GM18517 (cell line): Measurements from ENCODE around the gene ITGB6.
A peak's percentile ranks its signal among the peaks of the same experiment; 100 is the strongest.

Source experiments
- ATAC-seq: cut with Tn5 transposase; IDR thresholded peaks from one replicate; pipeline ENCODE4 v1.9.1; 2021; ENCODE audit warnings: mild to moderate bottlenecking, moderate library complexity; ENCODE audit not compliant: unreplicated experiment

Gene ITGB6, protein sequence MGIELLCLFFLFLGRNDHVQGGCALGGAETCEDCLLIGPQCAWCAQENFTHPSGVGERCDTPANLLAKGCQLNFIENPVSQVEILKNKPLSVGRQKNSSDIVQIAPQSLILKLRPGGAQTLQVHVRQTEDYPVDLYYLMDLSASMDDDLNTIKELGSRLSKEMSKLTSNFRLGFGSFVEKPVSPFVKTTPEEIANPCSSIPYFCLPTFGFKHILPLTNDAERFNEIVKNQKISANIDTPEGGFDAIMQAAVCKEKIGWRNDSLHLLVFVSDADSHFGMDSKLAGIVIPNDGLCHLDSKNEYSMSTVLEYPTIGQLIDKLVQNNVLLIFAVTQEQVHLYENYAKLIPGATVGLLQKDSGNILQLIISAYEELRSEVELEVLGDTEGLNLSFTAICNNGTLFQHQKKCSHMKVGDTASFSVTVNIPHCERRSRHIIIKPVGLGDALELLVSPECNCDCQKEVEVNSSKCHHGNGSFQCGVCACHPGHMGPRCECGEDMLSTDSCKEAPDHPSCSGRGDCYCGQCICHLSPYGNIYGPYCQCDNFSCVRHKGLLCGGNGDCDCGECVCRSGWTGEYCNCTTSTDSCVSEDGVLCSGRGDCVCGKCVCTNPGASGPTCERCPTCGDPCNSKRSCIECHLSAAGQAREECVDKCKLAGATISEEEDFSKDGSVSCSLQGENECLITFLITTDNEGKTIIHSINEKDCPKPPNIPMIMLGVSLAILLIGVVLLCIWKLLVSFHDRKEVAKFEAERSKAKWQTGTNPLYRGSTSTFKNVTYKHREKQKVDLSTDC

DNA sequence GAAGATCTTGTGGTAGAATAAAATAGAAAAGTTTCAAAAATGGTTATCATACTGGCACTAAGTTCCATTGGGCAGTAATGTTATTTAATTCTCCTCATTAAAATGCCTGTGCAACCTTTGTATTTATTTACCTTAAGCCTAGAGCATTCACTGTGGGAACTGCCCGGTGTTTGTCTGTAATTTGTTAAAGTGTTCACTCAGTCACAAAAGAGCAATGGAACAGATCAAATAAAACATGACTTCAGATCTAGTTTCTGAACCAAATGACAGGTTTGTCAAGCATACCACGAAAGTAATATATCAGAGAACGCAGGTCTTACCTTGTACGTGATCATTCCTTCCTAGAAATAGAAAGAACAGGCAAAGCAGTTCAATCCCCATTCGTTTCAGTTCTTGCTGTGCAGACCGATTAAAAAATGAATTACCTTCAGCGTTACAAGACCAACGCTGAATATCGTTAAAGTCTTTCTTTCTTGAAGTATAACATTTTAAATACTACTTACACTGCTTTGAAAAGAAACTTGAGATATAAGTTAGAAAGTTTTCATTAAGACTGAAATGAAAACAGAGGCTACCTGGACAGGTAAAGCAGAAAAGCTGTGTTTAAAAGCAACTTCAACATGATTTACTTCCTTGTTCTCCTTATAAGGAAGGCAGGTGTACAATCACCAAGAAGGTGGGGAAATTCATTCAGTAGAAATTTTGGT lies at the start of gene ITGB6:
ITGB6 (minus strand) TSS at position 590 of the 707 bp plus-strand sequence; CDS start at position 381, 209 bp downstream.
- no peak for ATAC-seq

DNA sequence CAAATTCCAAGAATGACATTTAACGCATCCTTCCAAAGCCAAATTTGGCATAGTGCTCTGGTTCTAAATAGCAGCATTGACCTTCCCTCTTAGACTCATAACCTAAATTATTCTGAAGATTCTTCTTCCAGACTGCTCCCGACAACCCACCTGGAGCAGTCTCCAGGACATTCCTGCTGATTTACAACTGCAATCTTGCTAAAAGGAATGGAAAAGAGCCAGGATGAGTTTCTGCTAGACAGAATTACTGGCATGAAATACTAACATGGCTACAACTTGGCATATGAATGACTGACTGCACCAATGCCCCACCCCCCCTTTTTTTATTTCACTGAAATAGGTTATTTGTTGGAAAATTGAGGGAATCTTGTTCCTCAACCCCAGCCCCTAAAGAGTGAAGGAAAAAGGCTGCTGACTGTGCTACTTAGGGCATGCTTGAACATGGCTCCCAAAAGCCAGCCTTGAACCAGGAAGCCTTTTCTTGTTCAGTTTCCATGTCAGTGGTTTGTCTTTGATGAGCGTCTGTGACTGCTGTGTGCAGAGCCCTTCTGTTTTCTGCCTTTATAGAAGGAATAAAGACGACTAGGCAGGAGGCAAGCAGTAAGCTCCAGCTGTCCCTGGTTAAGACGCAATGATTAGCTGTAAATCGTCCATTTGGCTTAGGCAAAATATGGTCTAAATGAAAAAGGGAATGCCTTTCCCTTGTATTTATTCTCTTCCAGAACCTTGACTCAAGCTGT lies 47.4 kb upstream of the ITGB6 start:
- ATAC-seq: no peak

DNA sequence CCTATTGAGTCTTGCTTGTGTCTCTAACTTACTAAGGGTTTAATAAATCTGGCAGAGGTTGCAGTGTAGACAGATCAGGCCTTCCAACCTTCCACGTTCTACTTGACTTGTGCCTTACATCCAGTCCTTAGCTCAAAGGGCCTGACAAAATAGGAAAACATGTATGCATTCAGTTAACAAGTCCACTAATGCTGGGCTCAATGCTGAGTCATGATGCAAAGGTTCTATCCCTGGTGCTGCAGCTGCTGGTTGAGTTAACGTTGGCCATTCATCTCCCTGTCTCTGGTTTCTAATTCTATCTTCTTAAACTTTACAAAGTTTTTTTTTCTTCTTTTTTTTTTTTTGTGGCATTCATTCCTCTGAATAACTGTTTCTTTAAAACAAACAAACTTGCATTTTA lies 46.3 kb upstream of the ITGB6 start:
- no peak for ATAC-seq

DNA sequence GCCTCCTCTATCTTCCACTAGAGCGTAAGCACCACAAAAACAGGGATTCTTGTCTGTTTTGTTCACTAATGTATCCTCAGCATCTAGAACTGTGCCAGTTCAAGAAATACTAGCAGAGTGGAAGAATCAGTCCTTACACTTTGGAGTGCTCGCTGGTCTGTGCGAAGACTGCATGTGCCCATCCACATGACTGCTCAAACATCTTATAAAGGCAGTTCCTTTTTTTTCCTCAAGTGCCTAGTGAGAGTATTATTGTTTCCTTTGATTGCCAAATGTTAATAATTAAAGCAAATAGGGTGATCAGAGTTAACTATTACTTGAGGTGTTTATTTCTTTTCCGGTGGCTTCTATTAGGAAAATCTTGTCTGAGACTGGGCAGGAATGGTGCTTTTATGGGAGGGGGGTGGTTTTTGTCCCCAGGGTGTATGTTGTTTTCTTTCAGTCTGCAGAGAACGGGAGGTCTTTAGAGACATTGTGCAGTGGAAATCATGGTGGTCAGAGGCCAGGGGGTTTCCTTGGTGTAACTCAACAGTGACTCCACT lies 45.6 kb upstream of the ITGB6 start:
- ATAC-seq: no peak

DNA sequence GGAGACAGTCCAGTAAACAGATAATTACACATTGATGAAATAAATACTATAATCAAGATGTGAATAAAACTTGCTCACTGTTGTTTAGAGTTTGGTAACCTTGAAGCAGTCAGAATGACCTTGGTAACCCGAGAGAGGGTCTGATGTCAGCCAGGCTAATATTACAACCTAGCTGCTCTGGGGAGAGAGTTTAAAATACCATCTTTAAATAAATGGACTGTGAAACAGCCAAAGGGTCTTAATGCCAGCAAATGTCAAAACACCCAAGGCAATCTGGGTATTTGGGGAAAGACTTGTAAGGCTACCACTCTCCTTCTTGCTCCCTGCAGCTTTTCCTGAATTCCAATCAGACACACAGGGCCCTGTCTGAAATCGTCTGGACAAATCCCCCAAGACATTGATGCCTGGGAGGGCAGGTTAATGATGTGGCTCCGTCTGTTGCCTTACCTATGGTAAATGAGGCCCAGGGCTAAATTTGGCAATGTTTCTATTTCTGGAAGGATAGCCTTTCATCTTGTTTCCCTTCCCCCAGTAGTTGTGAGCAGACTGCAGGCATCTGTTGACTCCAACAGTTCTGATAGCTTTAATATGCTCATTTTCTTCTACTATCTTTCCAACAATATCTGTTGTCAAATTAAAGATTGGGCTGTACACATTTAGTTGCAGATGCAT lies 43.0 kb upstream of the ITGB6 start:
- no peak for ATAC-seq

DNA sequence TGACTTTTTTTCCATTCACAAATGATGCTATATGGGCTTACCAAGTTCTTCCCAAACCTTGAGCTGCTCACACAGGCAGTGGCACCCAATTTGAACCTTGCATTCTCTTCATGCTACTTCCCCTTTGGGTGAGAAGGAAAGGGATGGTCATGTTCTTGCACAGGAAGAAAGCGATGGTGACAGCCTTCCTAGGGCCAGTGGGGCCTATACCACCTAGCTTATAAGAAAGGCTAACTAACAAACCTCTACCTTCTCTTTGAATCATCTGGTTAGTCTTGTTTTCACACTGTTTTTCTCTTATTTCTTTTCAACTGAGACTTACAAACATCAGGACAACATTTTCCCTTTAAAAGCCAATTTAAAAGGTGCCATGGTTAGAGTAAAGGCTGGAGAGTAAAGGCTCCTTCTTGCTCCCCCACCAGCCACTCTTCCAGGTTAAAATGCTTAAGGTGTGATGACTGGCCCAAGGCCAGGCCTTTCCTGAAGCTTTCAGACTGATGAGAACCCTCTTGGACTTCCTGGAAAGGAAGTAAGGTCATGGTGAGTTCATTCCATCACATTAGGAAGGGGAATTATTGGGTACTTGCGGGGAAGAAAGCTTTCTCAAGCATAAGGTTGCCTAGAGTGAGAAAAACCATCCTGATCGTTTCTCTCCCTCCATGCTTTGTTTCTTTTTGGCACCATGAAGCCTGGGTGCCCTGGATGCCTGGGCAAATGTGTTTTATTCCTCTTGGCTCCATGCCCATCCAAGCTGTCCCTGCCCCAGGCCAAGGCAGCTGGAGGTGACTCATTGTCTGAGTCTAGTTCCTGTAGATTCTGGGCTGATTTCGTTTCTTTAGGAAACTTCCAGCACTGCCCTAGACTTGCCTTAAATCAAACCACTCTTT lies 41.4 kb upstream of the ITGB6 start:
- no peak for ATAC-seq

DNA sequence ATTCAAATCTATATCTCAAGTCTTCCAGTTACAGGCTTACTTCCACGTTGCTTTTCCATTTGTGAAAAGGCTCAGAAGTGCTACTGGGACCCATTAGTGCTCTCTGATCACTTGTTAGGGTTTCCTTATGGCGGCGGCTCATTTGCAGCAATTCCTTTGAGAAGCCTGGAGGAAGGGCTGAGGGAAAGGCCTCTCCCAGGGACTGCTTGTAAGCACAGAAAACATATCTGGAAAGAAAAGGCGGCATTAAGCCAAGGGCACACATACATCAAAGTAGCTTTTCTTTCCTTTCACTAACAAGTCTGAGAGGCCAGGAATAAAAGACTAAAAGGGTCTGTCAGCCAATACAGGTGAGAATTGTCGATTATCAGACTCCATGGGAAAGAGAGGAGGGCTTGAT lies 39.4 kb upstream of the ITGB6 start:
- ATAC-seq: no peak

DNA sequence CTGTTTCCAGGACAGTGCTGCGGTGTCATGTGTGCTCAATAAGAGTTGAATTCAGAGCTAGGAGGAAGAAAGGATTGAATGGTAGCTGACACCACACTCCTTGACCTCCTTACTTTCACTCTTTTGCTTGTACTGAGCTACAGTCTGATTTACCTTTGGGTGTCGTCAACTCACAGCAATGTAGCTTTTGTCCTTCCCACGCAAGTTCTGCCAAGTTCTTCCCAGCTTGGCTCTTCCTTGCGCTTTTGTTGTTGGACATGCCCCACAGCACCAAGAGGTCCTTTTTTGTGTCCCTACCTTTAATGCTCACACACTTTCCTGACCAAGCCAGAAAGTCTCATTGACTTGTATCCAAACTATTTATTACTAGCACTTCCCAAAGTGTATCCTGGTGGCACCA lies 38.3 kb upstream of the ITGB6 start:
- ATAC-seq: no peak

DNA sequence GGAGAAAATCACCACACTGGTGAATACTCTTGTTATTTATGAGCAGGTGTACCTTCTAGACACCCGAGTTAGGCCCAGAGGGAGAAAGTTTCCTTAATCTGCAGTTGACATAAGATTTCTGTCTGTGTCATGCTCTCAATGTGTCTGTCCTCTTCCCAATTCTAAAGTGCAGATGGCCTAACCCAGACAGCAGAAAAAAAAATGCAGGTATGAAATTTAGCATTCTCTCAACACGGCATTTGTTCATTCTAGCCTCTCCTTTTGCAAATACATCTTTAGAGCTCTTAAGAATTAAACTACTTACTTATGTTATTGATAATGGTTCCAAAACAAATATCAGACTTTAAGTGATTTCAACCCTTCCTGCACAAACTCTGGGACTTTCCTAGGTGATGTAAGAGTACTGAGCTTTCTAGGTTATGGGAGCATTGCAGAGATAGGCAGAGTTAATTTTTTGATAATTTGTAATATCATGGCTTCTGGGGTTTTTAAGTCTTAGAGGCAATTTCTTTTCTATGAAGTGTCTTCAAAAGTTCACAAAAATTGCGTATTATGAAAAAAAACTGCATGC lies 32.9 kb upstream of the ITGB6 start:
- ATAC-seq: no peak

DNA sequence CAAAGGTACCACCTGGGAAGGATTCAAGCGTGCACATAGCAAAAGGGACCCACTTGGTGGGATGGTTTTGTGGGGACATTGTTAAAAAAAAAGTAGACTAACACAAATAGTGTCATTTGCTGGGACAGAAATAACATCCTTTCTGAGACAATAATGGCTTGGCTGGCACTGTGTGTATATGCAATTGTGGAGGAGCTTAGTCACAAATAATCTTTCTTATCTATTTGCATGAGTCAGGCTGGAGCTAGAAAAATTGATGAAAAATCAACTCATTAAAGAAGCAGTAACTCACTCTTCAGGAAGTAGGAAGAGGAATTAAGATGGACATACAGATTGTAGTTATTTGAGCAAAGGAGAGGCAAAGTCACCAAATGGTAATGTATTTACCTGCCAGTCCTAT lies 29.5 kb upstream of the ITGB6 start:
- ATAC-seq: no peak

DNA sequence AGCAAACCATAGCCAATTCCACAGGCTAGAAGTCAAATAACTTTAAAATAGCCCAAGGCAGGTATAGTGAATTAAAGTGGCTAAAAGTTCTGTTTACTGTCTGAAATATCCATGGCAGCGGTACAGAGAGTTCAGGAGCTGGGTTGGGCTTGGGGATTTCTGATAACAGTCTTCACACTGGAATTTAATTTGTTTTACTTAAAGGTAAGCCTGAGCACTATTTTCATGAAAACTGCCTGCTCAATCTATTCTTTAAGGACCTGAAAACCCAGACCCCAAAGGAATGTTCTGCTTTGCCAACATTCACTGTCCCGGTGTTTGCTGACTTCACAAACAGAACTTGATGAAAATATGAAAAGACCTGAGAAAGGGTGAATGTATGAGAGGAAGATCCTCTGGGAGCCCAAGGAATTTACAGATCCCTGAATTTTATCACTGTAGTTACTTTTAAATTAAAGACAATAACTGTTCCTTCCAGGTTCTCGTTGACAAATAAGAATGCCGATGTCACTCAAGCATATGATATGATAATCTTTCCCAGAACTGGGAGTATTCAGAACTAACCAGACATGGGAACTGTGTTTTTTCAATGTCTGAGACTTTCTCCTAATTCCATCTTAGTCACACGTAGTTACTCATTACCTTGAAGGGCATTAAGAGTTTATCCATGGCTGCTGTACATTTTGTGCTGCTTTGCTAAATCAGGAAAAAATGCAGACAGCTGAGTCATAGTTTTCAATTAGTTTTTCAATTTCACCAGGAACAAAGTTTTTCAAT lies 28.3 kb upstream of the ITGB6 start:
- ATAC-seq: no peak

DNA sequence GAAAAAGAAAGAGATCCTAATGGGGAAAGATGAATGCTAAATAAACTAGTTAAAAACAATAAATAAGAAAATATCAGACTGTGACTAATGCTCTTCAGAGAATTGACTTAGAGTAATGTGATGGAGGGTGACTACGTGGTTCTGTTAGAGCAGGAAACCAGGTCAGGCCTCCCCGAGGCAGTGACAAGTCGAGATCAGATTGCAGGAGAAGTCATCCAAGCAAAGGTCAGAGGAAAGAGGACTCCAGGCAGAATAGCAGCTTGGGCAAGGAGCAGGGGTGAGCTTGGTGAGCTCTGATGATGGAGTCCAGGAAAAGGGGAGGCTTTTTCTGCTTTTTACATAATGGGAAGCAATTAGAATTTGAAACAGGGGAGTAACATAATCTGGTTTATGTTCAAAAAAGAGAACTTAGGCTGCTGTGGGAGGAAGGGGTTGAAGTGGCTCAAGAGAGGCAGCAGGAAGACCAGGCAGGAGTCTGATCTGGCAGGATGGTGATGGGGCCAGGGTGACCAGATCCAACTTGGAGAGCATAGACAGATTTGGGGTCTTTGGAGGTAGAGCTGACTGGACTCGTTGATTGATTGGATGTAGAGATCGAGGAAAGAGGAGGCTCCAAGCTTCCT lies 27.3 kb upstream of the ITGB6 start:
- no peak for ATAC-seq

DNA sequence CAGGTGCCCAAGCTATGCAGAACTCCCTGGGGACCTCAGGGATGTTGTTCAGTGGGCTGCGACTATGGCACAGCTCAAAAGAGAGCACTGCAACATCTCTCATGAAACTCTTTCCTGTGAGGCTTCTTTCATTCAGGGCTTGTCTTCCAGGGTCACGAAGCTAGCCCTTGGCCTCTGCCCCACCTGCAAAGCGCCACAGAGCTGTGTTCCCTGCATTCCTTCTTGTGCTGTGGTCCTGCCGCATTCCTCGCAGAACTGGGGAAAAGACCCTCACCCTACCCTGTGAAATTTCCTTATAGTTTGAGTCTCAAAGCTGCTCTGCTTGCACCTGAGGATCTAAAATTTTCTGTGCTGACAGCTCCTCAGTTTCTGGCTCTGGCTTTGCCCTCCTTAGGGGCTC lies 26.3 kb upstream of the ITGB6 start:
- ATAC-seq: no peak

DNA sequence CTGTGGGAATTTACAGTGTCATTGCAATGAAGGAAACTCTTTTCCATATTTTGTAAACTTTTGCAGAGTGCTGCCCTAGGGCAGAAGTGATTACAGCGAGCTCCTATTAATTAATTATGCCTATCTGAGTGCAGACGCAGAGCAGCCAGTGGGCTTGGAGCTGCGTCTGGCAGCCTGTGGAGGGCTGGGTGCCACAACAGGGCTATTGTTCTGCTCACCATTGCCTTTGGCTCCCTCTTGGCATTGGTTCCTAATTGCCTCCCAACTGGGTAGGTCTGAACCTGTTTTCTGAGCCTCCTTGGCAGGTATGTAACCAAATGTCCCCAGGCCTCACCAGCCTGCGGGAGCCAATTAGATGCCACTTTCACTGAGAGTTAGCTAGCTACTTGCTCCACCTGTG lies 25.6 kb upstream of the ITGB6 start:
- ATAC-seq: no peak

DNA sequence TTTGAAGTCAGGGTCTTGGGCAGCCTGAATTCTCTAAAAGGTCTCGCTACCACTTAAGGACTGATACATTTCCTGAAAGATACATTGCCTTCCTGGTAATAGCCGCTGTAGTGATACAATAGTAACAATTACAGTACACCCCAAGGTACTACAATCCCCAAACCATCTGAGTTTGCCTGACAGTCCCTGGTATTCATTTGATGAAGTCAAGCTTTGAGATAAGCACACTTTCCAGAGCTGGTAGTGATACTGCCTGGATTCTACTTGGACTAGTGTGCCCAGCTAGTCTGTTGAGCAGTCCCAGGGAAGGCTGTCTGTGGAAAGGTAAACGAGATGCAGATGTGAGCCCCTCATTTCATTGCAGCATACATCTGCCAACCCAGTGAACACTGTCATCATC lies 24.4 kb upstream of the ITGB6 start:
- ATAC-seq: peak; percentile 5

DNA sequence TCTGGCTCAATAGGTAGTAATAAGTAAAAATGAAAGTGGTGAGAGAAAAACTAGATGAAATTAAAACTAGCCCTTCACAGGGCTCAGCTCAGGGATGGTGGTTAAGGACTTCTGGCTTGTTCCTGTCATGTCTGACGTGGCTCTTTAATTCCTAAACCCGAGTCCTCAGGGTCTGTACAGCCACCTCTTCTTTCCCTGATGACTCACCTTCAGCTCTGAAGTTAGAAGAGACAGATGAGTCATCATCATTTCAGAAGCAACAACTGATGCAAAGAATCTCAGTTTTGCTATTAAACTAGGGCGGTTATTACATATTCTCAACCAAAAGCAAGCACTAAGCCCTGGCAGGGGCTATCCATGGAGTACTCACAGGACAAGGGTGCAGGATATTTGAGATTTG lies 24.0 kb upstream of the ITGB6 start:
- ATAC-seq: peak; percentile 94

DNA sequence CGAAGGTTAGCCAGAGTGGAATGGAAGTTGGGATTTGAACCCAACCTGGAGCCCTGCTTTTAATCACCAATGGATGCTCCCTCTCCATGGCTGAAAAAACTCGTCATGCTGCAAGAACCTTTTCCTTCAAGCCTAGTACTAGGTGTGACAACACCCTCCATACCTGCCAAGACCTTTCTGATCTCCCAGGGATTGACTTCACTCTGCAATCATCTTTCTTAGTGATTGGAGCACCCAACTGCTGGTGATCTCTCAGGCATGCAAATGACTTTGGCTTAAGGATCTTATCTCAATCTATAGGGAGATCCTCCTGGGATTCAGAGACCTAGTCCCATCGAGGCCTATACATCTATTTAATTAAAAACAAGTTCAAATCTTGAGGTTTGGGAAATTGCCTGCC lies 23.5 kb upstream of the ITGB6 start:
- ATAC-seq: no peak
